HG03025 (cell line): ENCODE data around the gene UBE2D2.
"Not testable (repeated sequence)": the region's sequence is repeated elsewhere in the genome, so short reads cannot be mapped to it uniquely, and the experiment has no call there.

Experiments
- ATAC-seq: cut with Tn5 transposase; IDR thresholded peaks from one replicate; pipeline ENCODE4 v1.9.1; 2021; ENCODE audit warnings: mild to moderate bottlenecking, moderate library complexity; ENCODE audit not compliant: unreplicated experiment, low FRiP score

Gene UBE2D2

GRCh38 chr5:139578325-139578724 is 17.2 kb downstream of the UBE2D2 start:
- ATAC-seq: no peak

GRCh38 chr5:139582181-139582580 is 21.0 kb downstream of the UBE2D2 start:
- ATAC-seq: not testable (repeated sequence)

GRCh38 chr5:139584137-139584536 is 23.0 kb downstream of the UBE2D2 start:
- no peak for ATAC-seq

- ATAC-seq: not testable (repeated sequence)
These were observed 27.0 kb downstream of the UBE2D2 start for GRCh38 chr5:139588116-139588515.

GRCh38 chr5:139588962-139589361 is 27.8 kb downstream of the UBE2D2 start:
- no peak for ATAC-seq

- ATAC-seq: no peak
These were observed 31.1 kb downstream of the UBE2D2 start for GRCh38 chr5:139592289-139592688.

GRCh38 chr5:139593076-139593475 is 31.9 kb downstream of the UBE2D2 start:
- ATAC-seq: not testable (repeated sequence)

GRCh38 chr5:139593716-139594319 is 32.7 kb downstream of the UBE2D2 start:
- ATAC-seq: no peak

- no peak for ATAC-seq
These were observed 36.0 kb downstream of the UBE2D2 start for GRCh38 chr5:139597134-139597533.

GRCh38 chr5:139598601-139598965 is 37.4 kb downstream of the UBE2D2 start:
- not testable (repeated sequence) for ATAC-seq

GRCh38 chr5:139600336-139600949 is 39.3 kb downstream of the UBE2D2 start:
- ATAC-seq: no peak

- ATAC-seq: no peak
These were observed 40.3 kb downstream of the UBE2D2 start for GRCh38 chr5:139601429-139601828.

- ATAC-seq: not testable (repeated sequence)
These were observed 40.8 kb downstream of the UBE2D2 start for GRCh38 chr5:139601948-139602347.

GRCh38 chr5:139605887-139606286 is 44.7 kb downstream of the UBE2D2 start:
- no peak for ATAC-seq

- no peak for ATAC-seq
These were observed 50.8 kb downstream of the UBE2D2 start for GRCh38 chr5:139611703-139612584.

GRCh38 chr5:139619861-139620260 is 58.7 kb downstream of the UBE2D2 start:
- no peak for ATAC-seq

- ATAC-seq: not testable (repeated sequence)
These were observed 64.3 kb downstream of the UBE2D2 start for GRCh38 chr5:139625398-139625797.

- no peak for ATAC-seq
These were observed 69.7 kb downstream of the UBE2D2 start for GRCh38 chr5:139630855-139631254.

GRCh38 chr5:139631520-139632165 is 70.5 kb downstream of the UBE2D2 start:
- no peak for ATAC-seq

GRCh38 chr5:139633295-139634027 is 72.3 kb downstream of the UBE2D2 start:
- no peak for ATAC-seq
